Body of pancreas (tissue), 4 donors: ENCODE measurements around the gene FBXL17. TPM values are rescaled to one million over a fixed set of nuclear protein-coding genes. Genes with fewer than 3 reads are reported as not detected.
A peak's percentile ranks its signal among the peaks of the same experiment; 100 is the strongest.

ENCODE experiments used
- ATAC-seq: fragments of 150-250 bp; one replicate; pipeline ENCODE4 v1.9.1; 2016
- DNase-seq, 4 donors: peaks; one replicate each; pipeline ENCODE4 v3.0.0-alpha.2; 2019
- H3K27ac ChIP-seq, 4 donors: fragments of 200-600 bp; sonication (generic); 1 replicate in 3 of 4; 2 replicates in 1 of 4; pipeline versions ENCODE4 v1.5.1 to v1.6.1; 2016 to 2019; ENCODE audit warnings: mild to moderate bottlenecking in 1 of 4, mixed read lengths in 1 of 4, moderate library complexity in 1 of 4
- H3K27me3 ChIP-seq, 2 donors: fragments of 200-600 bp; sonication (generic); one replicate each; pipeline ENCODE4 v1.6.0; 2016; ENCODE audit warnings: mild to moderate bottlenecking in 1 of 2
- H3K36me3 ChIP-seq, 2 donors: fragments of 200-600 bp; sonication (generic); replicated peaks in 1 of 2; 2 replicates each; pipeline ENCODE4 v1.5.1; 2016; ENCODE audit warnings: low read depth in 2 of 2; ENCODE audit not compliant: insufficient read depth in 1 of 2
- H3K4me1 ChIP-seq: fragments of 200-600 bp; sonication (generic); one replicate; pipeline ENCODE4 v1.6.0; 2016
- H3K4me3 ChIP-seq, 2 donors: fragments of 200-600 bp; sonication (generic); 1 replicate in 1 of 2; 2 replicates in 1 of 2; pipeline ENCODE4 v1.5.1; 2016 to 2019
- H3K9me3 ChIP-seq, 3 donors: fragments of 200-600 bp; sonication (generic); 1 replicate in 2 of 3; 2 replicates in 1 of 3; pipeline ENCODE4 v1.5.1; 2016
- POLR2A ChIP-seq, 3 donors: fragments of 450-650 bp; IDR thresholded peaks; one replicate each; pipeline ENCODE4 v1.6.1; 2016; ENCODE audit warnings: antibody characterized with exemption in 3 of 3, mild to moderate bottlenecking in 2 of 3
- WGBS, 2 donors: methylation state at CpG; one replicate each; pipeline ENCODE4 v1.1.5; 2017; 5-methylcytosine and 5-hydroxymethylcytosine counted together
- intact Hi-C: fragments of 100-400 bp; cut with DNase I; formaldehyde crosslinking; loops from one replicate; pipeline ENCODE4 v1.15.1; 2023
- total RNA-seq, 2 donors: library from RNA; depleted of rRNA; stranded (reverse); fragments of >200 nt; gene quantifications; one replicate each; pipeline ENCODE4 v1.1.0, GENCODE V29; 2016
- TF ChIP-seq, protein P1 (sequence below), 7 experiments: fragments of 450-650 bp in 4 of 7; fragments of 200-600 bp in 3 of 7; sonication (generic) in 3 of 7; IDR thresholded peaks; one replicate each; pipeline ENCODE4 v1.5.1; 2016 to 2019; ENCODE audit warnings: antibody characterized with exemption in 7 of 7

The FBXL17 gene
- total RNA-seq, 2 donors from 2014 or later: 5.3 to 13.5 TPM

DNA sequence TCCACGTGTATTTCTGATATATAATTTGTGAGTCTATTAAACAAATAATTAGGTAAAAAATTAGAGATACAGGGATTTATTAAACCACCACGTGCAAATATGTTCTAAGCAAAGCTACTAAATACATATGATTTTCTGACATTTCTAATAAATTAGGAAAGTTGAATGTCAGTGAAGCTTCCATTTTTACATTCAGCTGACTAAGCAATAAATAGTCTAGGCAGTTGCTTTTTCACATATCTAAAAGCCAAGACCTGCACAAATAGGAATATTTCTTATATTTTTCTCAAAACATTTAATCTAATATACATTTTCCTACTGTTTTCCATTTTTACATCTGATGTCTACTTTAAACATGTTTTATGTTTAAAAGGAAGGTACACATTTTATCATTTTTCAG, 388.6 kb downstream of the FBXL17 start:
- Histone ChIP-seq H3K9me3 (no peaks in the 10 kb centered on the region), H3K4me1 (no peaks in the 10 kb centered on the region), H3K27ac (no peak overlapping the region), H3K27me3 (no peaks in the 10 kb centered on the region), H3K36me3 (no peaks in the 10 kb centered on the region), H3K4me3 (no peak overlapping the region)
- WGBS, 2 donors: 92 to 95% methylated on average over 2 of the region's 2 CpGs
- intact Hi-C loops: no loop called here
- ATAC-seq (no peak), DNase-seq (no peak)
- TF ChIP-seq POLR2A (IDR thresholded peaks at IDR 0.05): no peak
- TF ChIP-seq, protein P1, sequence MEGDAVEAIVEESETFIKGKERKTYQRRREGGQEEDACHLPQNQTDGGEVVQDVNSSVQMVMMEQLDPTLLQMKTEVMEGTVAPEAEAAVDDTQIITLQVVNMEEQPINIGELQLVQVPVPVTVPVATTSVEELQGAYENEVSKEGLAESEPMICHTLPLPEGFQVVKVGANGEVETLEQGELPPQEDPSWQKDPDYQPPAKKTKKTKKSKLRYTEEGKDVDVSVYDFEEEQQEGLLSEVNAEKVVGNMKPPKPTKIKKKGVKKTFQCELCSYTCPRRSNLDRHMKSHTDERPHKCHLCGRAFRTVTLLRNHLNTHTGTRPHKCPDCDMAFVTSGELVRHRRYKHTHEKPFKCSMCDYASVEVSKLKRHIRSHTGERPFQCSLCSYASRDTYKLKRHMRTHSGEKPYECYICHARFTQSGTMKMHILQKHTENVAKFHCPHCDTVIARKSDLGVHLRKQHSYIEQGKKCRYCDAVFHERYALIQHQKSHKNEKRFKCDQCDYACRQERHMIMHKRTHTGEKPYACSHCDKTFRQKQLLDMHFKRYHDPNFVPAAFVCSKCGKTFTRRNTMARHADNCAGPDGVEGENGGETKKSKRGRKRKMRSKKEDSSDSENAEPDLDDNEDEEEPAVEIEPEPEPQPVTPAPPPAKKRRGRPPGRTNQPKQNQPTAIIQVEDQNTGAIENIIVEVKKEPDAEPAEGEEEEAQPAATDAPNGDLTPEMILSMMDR (IDR thresholded peaks at IDR 0.05): no peak

DNA sequence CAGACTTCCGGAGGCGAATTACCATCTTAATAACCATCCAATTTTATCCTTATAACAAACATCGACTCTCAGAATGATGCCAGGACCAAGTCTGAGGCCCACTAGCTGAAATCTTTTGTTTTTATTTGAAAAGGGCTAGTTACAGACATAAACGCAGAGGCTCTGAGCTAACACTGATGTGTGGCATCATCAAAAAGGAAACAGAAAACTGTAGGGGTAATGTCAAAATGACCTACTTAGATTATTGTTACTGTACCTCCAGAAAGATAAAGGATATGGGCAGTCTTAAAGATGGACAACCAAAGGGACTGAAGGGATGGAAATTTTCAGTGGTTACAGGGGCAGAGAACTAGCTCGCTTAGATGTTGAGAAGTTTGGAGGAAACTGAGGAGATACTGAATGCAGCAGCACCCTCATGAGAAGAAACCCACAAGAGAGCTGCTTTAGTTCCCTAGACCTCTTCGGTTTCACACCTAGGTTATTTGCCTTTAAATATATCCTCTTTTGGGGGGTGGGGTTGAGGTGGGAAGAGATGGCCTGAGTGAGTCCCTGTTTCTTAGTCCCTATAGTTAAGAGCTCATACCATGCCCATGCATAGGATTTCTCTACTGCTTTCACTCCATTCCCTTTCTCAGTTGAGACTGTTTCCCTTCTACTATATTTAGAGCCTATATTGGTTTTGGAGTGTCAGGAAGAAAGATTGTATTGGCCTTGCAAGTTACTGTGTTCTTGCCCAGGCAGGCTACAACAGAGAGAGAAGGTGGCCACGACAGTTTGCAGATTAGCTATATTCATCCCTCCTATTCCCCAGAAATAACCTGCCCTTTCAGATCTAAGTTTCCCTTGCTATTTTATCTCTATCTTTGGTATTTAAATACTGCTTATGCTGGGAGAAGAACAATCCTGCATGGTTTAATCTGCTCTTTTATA, 390.8 kb downstream of the FBXL17 start:
- intact Hi-C loops: no loop called here
- DNase-seq (no peak), ATAC-seq (no peak)
- no peaks in the 10 kb centered on the region for H3K27me3 ChIP-seq
- no peak overlapping the region for H3K4me3 ChIP-seq
- no peaks in the 10 kb centered on the region for H3K36me3 ChIP-seq
- no peaks in the 10 kb centered on the region for H3K4me1 ChIP-seq
- H3K9me3 ChIP-seq: no peaks in the 10 kb centered on the region
- no peak overlapping the region for H3K27ac ChIP-seq
- 86 to 87% methylated on average over 7 of the region's 7 CpGs for WGBS, 2 donors
- TF ChIP-seq POLR2A (IDR thresholded peaks at IDR 0.05): no peak
- TF ChIP-seq, protein P1 (IDR thresholded peaks at IDR 0.05): no peak

DNA sequence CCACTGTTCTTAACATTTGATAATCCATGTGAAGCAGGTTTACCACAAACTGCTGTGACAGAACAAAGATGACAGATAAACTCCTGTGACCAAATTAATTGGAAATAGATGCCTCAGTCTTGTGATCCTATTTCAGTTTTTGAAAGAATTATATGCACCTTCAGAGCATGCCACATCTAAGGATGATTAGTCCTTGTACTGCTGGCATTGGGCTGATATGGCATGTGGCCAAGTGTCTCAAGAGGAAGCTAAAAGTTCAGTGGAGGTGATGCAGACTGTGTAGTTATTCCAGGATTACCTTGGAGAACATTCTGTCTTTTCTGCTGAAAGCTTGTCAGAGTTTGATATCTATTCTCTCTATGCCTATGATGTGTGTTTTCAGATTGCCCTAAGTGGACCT, 396.8 kb downstream of the FBXL17 start:
- DNase-seq (peak; percentile 56 to 70 (median 64)), ATAC-seq (peak; percentile 53)
- intact Hi-C loops: no loop called here
- Histone ChIP-seq H3K4me3 (no peak overlapping the region), H3K27me3 (no peaks in the 10 kb centered on the region), H3K4me1 (no peaks in the 10 kb centered on the region), H3K27ac (no peak overlapping the region), H3K9me3 (no peaks in the 10 kb centered on the region), H3K36me3 (no peaks in the 10 kb centered on the region)
- TF ChIP-seq POLR2A (IDR thresholded peaks at IDR 0.05): no peak

DNA sequence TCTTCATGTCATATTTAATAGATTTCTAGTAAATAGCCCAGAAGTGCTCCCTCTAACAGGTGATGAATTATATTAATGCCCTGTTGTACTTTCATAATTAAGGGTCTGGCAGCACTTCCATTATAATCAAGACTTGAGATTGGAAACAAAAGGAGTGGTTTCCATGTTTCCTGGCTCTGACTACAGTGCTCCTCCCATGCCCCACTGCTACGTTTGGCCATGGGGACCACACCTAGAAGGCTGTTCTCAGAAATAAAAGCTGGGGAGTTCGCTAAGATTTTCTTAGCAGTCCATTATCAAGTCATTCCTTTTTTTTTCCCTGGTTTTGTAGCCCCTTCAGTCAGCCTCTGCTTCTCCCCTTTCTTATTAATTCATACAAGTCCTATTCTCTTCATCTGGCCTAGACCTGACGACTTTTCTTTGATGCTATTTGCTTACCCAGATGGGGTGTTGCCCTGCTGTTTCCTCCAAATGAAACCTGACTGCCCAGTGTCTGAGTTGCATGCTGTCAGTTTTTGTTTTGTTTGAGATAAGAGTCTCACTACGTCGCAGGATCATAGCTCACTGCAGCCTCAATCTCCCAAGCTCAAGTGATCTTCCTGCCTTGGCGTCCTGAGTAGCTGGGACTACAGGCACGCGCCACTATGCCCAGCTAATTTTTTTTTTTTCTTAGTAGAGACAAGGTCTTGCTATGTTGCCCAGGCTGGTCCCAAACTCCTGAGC, 399.0 kb downstream of the FBXL17 start:
- Histone ChIP-seq H3K9me3 (no peaks in the 10 kb centered on the region), H3K36me3 (no peaks in the 10 kb centered on the region), H3K4me1 (peaks cover 5% of the 10 kb centered on the region), H3K27ac (no peak overlapping the region), H3K4me3 (no peak overlapping the region), H3K27me3 (no peaks in the 10 kb centered on the region)
- ATAC-seq: no peak
- DNase-seq: no peak
- intact Hi-C loops: no loop called here
- TF ChIP-seq POLR2A (IDR thresholded peaks at IDR 0.05): no peak
- TF ChIP-seq, protein P1 (IDR thresholded peaks at IDR 0.05): no peak
- WGBS, 2 donors: 76 to 83% methylated on average over 8 of the region's 8 CpGs

DNA sequence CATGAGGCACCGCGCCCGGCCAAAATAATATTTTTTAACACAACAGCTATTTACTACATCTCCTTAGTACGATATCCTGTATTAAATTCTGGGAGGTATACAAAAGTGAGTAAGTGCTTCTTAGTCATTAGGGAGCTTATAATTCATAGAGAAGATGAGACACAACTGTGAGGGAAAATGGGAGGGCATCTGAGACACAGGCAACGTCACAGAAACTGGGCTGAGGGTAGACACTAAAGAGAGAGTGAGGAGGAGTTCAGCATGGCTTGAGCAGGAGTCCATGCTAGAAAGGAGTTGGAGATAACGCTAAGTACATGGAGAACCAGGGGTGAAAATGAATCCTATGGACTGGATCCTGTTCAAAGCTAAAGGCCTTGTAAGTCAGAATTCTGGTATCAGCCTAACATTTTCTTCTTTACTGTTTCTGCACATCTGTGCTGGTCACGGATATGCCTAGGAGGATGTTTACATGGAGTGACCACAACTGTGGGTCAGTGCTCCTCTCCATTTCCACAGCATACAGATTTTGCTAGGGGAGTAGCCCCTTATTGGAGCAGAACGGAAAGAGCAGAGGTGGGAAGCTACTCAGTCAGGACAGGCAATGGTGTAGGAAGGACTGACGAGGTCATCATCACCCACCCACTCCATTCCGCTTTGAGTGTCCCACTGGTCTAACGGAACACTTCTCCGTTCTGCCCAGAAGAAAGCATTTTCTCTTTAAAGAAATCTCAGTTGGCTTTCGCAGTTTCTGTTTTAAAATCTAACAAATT, 400.8 kb downstream of the FBXL17 start:
- no peak for TF ChIP-seq POLR2A (IDR thresholded peaks at IDR 0.05)
- TF ChIP-seq, protein P1 (IDR thresholded peaks at IDR 0.05): no peak
- intact Hi-C loops: no loop called here
- H3K27ac ChIP-seq: no peak overlapping the region
- no peaks in the 10 kb centered on the region for H3K9me3 ChIP-seq
- no peaks in the 10 kb centered on the region for H3K27me3 ChIP-seq
- H3K4me1 ChIP-seq: peaks cover 5% of the 10 kb centered on the region
- no peaks in the 10 kb centered on the region for H3K36me3 ChIP-seq
- no peak overlapping the region for H3K4me3 ChIP-seq
- 96% methylated on average over 13 of the region's 13 CpGs for WGBS, 2 donors
- DNase-seq: no peak
- ATAC-seq: no peak
